T-cell (primary cell): ENCODE measurements around the gene ZNF236. TPM values are rescaled to one million over a fixed set of nuclear protein-coding genes. Genes with fewer than 3 reads are reported as not detected.

Experiments
- ATAC-seq, 4 experiments: fragments of 200-7000 bp in 3 of 4; fragments of 150-1000 bp in 1 of 4; cut with Tn5 transposase; replicated peaks in 1 of 4; 1 replicate in 3 of 4; 2 replicates in 1 of 4; pipeline ENCODE4 v1.10.0; 2021; ENCODE audit warnings: moderate library complexity in 3 of 4, mild to moderate bottlenecking in 2 of 4, moderate number of reproducible peaks in 1 of 4
- CTCF ChIA-PET, 2 donors: fragments of 300-600 bp; sonication (Branson Sonifier 250); formaldehyde crosslinking; loops; one replicate each; lab custom pipeline; 2022; ENCODE audit warnings: antibody characterized with exemption in 2 of 2; lab: Charles Lee
- POLR2A ChIA-PET, 2 donors: fragments of 300-600 bp; sonication (Branson Sonifier 250); formaldehyde crosslinking; loops; one replicate each; lab custom pipeline; 2022; ENCODE audit warnings: antibody characterized with exemption in 2 of 2; lab: Charles Lee
- DNase-seq, 35 experiments: peaks; one replicate each; pipeline versions ENCODE4 v3.0.0 to v3.0.0-alpha.2; 2013 to 2023
- H3K27ac ChIP-seq: one replicate; pipeline ENCODE4 v1.5.1; 2013; ENCODE audit warnings: low read length
- H3K27me3 ChIP-seq, 2 experiments: replicated peaks in 1 of 2; 1 replicate in 1 of 2; 2 replicates in 1 of 2; pipeline versions ENCODE4 v1.6.1 to v1.7.0; 2013; ENCODE audit warnings: low read length in 1 of 2, mixed read lengths in 1 of 2; ENCODE audit not compliant: control insufficient read depth in 2 of 2, insufficient read depth in 2 of 2; ENCODE audit errors: extremely low read depth in 1 of 2
- H3K36me3 ChIP-seq, 2 donors: 1 replicate in 1 of 2; 2 replicates in 1 of 2; pipeline versions ENCODE4 v1.6.1 to v1.7.0; 2013; ENCODE audit warnings: low read length in 1 of 2; ENCODE audit not compliant: control insufficient read depth in 2 of 2, insufficient read depth in 1 of 2; ENCODE audit errors: extremely low read depth in 1 of 2
- H3K4me1 ChIP-seq, 2 experiments: 1 replicate in 1 of 2; 2 replicates in 1 of 2; pipeline versions ENCODE4 v1.6.1 to v1.7.0; 2013; ENCODE audit warnings: low read length in 2 of 2, mixed read lengths in 1 of 2; ENCODE audit not compliant: insufficient read depth in 2 of 2, control insufficient read depth in 1 of 2; ENCODE audit errors: extremely low read depth in 1 of 2
- H3K4me3 ChIP-seq, 2 donors: 1 replicate in 1 of 2; 2 replicates in 1 of 2; pipeline versions ENCODE4 v1.5.1 to v1.7.0; 2013; ENCODE audit warnings: mild to moderate bottlenecking in 2 of 2, low read length in 1 of 2, moderate library complexity in 1 of 2; ENCODE audit not compliant: control insufficient read depth in 1 of 2; ENCODE audit errors: extremely low read depth in 1 of 2
- H3K9me3 ChIP-seq: 2 replicates; pipeline ENCODE4 v1.7.0; 2013
- H3K27ac Mint-ChIP-seq, 2 donors: one replicate each; pipeline ENCODE4 v1.8.0; 2020 to 2021; ENCODE audit warnings: mild to moderate bottlenecking in 2 of 2, mixed read lengths in 2 of 2
- H3K27me3 Mint-ChIP-seq, 2 donors: one replicate each; pipeline ENCODE4 v1.8.0; 2021 to 2022; ENCODE audit warnings: mixed read lengths in 2 of 2
- H3K36me3 Mint-ChIP-seq: one replicate; pipeline ENCODE4 v1.8.0; 2021; ENCODE audit warnings: mixed read lengths
- H3K4me1 Mint-ChIP-seq, 3 donors: one replicate each; pipeline ENCODE4 v1.8.0; 2020 to 2022; ENCODE audit warnings: mixed read lengths in 3 of 3, mild to moderate bottlenecking in 1 of 3
- H3K4me3 Mint-ChIP-seq, 3 donors: one replicate each; pipeline ENCODE4 v1.8.0; 2020 to 2022; ENCODE audit warnings: mild to moderate bottlenecking in 3 of 3, mixed read lengths in 3 of 3, moderate library complexity in 3 of 3
- H3K9me3 Mint-ChIP-seq, 3 donors: one replicate each; pipeline ENCODE4 v1.8.0; 2020 to 2022; ENCODE audit warnings: mixed read lengths in 3 of 3
- WGBS: methylation state at CpG from one replicate; pipeline ENCODE4 v1.1.5; 2013; ENCODE audit warnings: missing lambda C conversion rate; ENCODE audit not compliant: insufficient coverage; 5-methylcytosine and 5-hydroxymethylcytosine counted together
- total RNA-seq, 35 experiments: library from RNA in 6 of 35; stranded (reverse) in 6 of 35; fragments of 120-200 nt in 1 of 35; gene quantifications; one replicate each; pipeline versions ENCODE4 v1.2.1 to v1.2.4 and lab custom pipeline; 2013 to 2026

ZNF236 gene
- total RNA-seq, 5 donors from 2014 or later (not counting 1 experiment from before 2014, with no cell fraction given): 24.6 to 33.3 (median 28.4) TPM

GRCh38 chr18:76903386-76903785 is 81.0 kb downstream of the ZNF236 start:
- 98% methylated on average over 3 of the region's 6 CpGs for WGBS
- ATAC-seq: no peak
- Mint-ChIP-seq H3K27ac (no peak overlapping the region), H3K36me3 (peaks cover 59% of the 10 kb centered on the region), H3K4me3 (no peak overlapping the region), H3K4me1 (no peaks in the 10 kb centered on the region), H3K27me3 (no peaks in the 10 kb centered on the region), H3K9me3 (no peaks in the 10 kb centered on the region)
- H3K36me3 ChIP-seq: peaks cover 4 to 45% of the 10 kb centered on the region in 2 donors
- no peaks in the 10 kb centered on the region for H3K27me3 ChIP-seq
- H3K4me1 ChIP-seq: no peaks in the 10 kb centered on the region
- ChIA-PET POLR2A (no interaction called here), CTCF (interaction anchor here in 1 of 2 donors (0.6 kb wide), 1 partner anchor 12 kb away, joined by 3 read pairs; no protein-coding TSS in a partner anchor)
- DNase-seq: no peak
- H3K27ac ChIP-seq: no peak overlapping the region
- H3K4me3 ChIP-seq: no peak overlapping the region
- H3K9me3 ChIP-seq: no peaks in the 10 kb centered on the region

GRCh38 chr18:76905821-76906220 is 83.5 kb downstream of the ZNF236 start:
- H3K36me3 ChIP-seq: peaks cover 4 to 54% of the 10 kb centered on the region in 2 donors

GRCh38 chr18:76908277-76908676 is 85.9 kb downstream of the ZNF236 start:
- Histone ChIP-seq H3K4me3 (no peak overlapping the region), H3K36me3 (peaks cover 4 to 62% of the 10 kb centered on the region in 2 donors), H3K4me1 (no peaks in the 10 kb centered on the region), H3K27me3 (no peaks in the 10 kb centered on the region), H3K27ac (no peak overlapping the region), H3K9me3 (no peaks in the 10 kb centered on the region)
- Mint-ChIP-seq H3K9me3 (no peaks in the 10 kb centered on the region), H3K27ac (no peak overlapping the region), H3K4me1 (no peaks in the 10 kb centered on the region), H3K36me3 (peaks cover 55% of the 10 kb centered on the region), H3K4me3 (no peak overlapping the region), H3K27me3 (no peaks in the 10 kb centered on the region)
- DNase-seq (no peak), ATAC-seq (no peak)
- CTCF ChIA-PET: no interaction called here
- POLR2A ChIA-PET: no interaction called here
- WGBS: 100% methylated on average over 7 of the region's 10 CpGs

More at GRCh38 chr18:76905821-76906220, 83.5 kb downstream of the ZNF236 start:
- WGBS: 100% methylated on average over 2 of the region's 4 CpGs
- POLR2A ChIA-PET: interaction anchor here in 1 of 2 donors (0.7 kb wide), 1 partner anchor 78 kb away, joined by 5 read pairs; no protein-coding TSS in a partner anchor
- no peak for DNase-seq
- no peaks in the 10 kb centered on the region for H3K27me3 Mint-ChIP-seq
- no peak overlapping the region for H3K4me3 ChIP-seq
- ATAC-seq: no peak
- H3K27me3 ChIP-seq: no peaks in the 10 kb centered on the region
- no peak overlapping the region for H3K4me3 Mint-ChIP-seq
- H3K4me1 Mint-ChIP-seq: no peaks in the 10 kb centered on the region
- H3K4me1 ChIP-seq: no peaks in the 10 kb centered on the region
- CTCF ChIA-PET: no interaction called here
- H3K27ac ChIP-seq: no peak overlapping the region
- H3K36me3 Mint-ChIP-seq: peaks cover 58% of the 10 kb centered on the region
- H3K9me3 Mint-ChIP-seq: no peaks in the 10 kb centered on the region
- no peaks in the 10 kb centered on the region for H3K9me3 ChIP-seq
- no peak overlapping the region for H3K27ac Mint-ChIP-seq

GRCh38 chr18:76909439-76909838 is 87.1 kb downstream of the ZNF236 start:
- Mint-ChIP-seq H3K36me3 (peaks cover 63% of the 10 kb centered on the region), H3K4me3 (no peak overlapping the region), H3K4me1 (no peaks in the 10 kb centered on the region), H3K9me3 (no peaks in the 10 kb centered on the region), H3K27me3 (no peaks in the 10 kb centered on the region), H3K27ac (no peak overlapping the region)
- Histone ChIP-seq H3K27ac (no peak overlapping the region), H3K4me1 (no peaks in the 10 kb centered on the region), H3K27me3 (no peaks in the 10 kb centered on the region), H3K4me3 (no peak overlapping the region), H3K36me3 (peaks cover 4 to 70% of the 10 kb centered on the region in 2 donors), H3K9me3 (no peaks in the 10 kb centered on the region)
- no CpG with 5 or more reads among the region's 4 CpGs for WGBS
- no peak for DNase-seq
- POLR2A ChIA-PET: no interaction called here
- CTCF ChIA-PET: interaction anchor here in 1 of 2 donors (1.0 kb wide), 1 partner anchor 10 kb away, joined by 3 read pairs; no protein-coding TSS in a partner anchor
- no peak for ATAC-seq

- no peak for ATAC-seq
These were observed 89.1 kb downstream of the ZNF236 start for GRCh38 chr18:76911440-76911839.

DNA sequence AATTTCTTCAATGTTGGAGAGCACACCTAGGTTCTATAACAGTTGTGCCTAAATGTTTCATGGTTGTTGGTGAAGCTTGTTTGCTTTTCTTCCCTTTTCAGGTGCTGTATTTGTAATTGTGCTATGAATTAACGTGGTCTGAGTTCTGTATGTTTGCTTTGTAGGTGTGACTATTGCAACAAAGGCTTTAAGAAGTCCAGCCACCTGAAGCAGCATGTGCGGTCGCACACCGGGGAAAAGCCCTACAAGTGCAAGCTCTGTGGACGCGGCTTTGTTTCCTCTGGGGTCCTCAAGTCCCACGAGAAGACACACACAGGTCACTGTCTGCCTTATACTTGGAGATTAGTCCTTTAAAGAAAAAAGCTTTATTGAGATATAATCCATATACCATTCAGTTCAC is 91.2 kb downstream of the ZNF236 start:
- ChIA-PET POLR2A (no interaction called here), CTCF (interaction anchor here in 1 of 2 donors (1.6 kb wide), 1 partner anchor 111 kb away, joined by 3 read pairs; no protein-coding TSS in a partner anchor)
- H3K27me3 Mint-ChIP-seq: no peaks in the 10 kb centered on the region
- no peaks in the 10 kb centered on the region for H3K9me3 Mint-ChIP-seq
- no peak for DNase-seq
- Histone ChIP-seq H3K4me1 (no peaks in the 10 kb centered on the region), H3K27ac (no peak overlapping the region), H3K36me3 (peaks cover 8 to 79% of the 10 kb centered on the region in 2 donors), H3K27me3 (no peaks in the 10 kb centered on the region), H3K9me3 (no peaks in the 10 kb centered on the region), H3K4me3 (no peak overlapping the region)
- H3K27ac Mint-ChIP-seq: no peak overlapping the region
- 98% methylated on average over 6 of the region's 7 CpGs for WGBS
- H3K4me3 Mint-ChIP-seq: no peak overlapping the region
- no peak for ATAC-seq
- H3K4me1 Mint-ChIP-seq: no peaks in the 10 kb centered on the region
- peaks cover 54% of the 10 kb centered on the region for H3K36me3 Mint-ChIP-seq

More at GRCh38 chr18:76911440-76911839, 89.1 kb downstream of the ZNF236 start:
- H3K27me3 ChIP-seq: no peaks in the 10 kb centered on the region
- Mint-ChIP-seq H3K27me3 (no peaks in the 10 kb centered on the region), H3K9me3 (no peaks in the 10 kb centered on the region), H3K4me3 (no peak overlapping the region), H3K4me1 (no peaks in the 10 kb centered on the region), H3K36me3 (peaks cover 64% of the 10 kb centered on the region), H3K27ac (no peak overlapping the region)
- POLR2A ChIA-PET: no interaction called here
- H3K9me3 ChIP-seq: no peaks in the 10 kb centered on the region
- H3K27ac ChIP-seq: no peak overlapping the region
- 95% methylated on average over 3 of the region's 7 CpGs for WGBS
- H3K4me1 ChIP-seq: no peaks in the 10 kb centered on the region
- H3K4me3 ChIP-seq: no peak overlapping the region
- no peak for DNase-seq
- H3K36me3 ChIP-seq: peaks cover 7 to 78% of the 10 kb centered on the region in 2 donors
- CTCF ChIA-PET: no interaction called here
